NAMALWA (cell line): Measurements from ENCODE around the gene KPNA6.

Experiments
- DNase-seq: peaks from one replicate; pipeline ENCODE4 v3.0.0-alpha.2; 2015; ENCODE audit warnings: low spot score

The KPNA6 gene

DNA sequence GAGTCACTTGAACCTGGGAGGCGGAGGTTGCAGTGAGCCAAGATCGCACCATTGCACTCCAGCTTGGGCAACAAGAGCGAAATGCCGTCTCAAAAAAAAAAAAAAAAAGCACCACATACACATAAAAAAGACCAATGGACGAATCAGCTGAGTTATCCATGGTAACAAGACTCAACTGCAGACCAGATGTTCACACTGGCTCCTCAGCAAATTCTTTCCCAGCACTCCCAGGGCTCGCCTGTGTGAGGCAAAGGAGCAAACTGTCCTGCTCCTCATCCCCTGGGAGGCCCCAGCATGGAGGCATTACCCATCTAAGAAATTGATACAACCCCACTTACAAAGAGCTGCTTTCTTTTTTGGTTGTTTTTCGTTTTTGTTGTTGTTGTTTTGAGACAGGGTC, 111.2 kb downstream of the KPNA6 start:
- no peak for DNase-seq

- DNase-seq, result peak; percentile 77
Measured at GRCh38 chr1:32220746-32221580, 113.1 kb downstream of the KPNA6 start.

- no peak for DNase-seq
Measured at GRCh38 chr1:32221581-32221979, 113.7 kb downstream of the KPNA6 start.

- DNase-seq, result peak; percentile 94
Measured at GRCh38 chr1:32221980-32222755, 114.3 kb downstream of the KPNA6 start, which contains the start of the genes EIF3I and TMEM234. Gene EIF3I, plus strand, starts transcription at chr1:32222407. Its CDS starts 35 bp downstream, at chr1:32222442. Gene TMEM234, minus strand, starts transcription at chr1:32222353. Its CDS starts 31 bp downstream, at chr1:32222322.

DNA sequence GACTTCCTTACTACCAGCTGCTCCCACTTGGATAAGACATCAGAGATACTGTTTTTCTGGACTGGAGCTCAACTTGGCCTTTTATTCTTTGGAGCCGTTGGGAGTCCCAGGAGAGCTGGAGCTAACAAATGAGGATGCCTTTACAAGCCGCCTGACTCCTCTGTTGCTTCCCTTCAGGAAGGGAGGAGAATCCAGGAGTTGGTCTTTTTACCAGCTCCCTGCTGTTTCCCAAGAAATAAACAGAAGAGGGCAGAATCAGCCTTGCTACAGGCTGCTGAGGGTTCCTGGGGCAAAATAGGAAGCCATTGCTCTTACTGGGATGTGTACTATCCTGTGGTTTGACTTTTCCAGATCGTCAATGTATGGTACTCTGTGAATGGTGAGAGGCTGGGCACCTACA, 115.8 kb downstream of the KPNA6 start:
- DNase-seq, result no peak

DNA sequence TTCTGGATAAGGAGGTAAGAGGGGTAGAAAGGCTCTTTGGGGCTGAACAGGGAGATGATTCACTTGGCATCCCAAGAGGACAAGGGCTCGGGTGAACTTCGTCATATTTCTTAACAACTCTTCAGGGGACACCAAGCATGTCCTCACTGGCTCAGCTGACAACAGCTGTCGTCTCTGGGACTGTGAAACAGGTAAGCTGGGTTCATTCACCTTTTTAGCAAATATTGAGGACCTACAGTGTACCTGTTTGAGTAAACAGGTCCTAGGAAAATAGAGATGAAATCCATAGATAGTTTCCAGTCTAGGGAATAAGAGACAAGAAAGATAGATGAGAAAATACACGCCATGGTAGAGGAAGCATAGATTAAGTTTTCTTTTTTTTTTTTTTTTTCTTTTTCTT, 116.4 kb downstream of the KPNA6 start:
- no peak for DNase-seq
